Glomerular endothelial cell (primary cell): ENCODE data around the gene HEPH. TPM values are rescaled to one million over a fixed set of nuclear protein-coding genes. Genes with fewer than 3 reads are reported as not detected.
"Not testable (repeated sequence)": the region's sequence is repeated elsewhere in the genome, so short reads cannot be mapped to it uniquely, and the experiment has no call there.

ENCODE experiments used
- DNase-seq: peaks from one replicate; pipeline ENCODE4 v3.0.0-alpha.2; 2011; ENCODE audit warnings: low read depth, low spot score; ENCODE audit errors: extremely low read depth
- total RNA-seq: library from RNA; depleted of rRNA; stranded (reverse); fragments of >200 nt; gene quantifications from 2 replicates; pipeline ENCODE4 v1.2.3, GENCODE V29; 2015

Gene HEPH
- total RNA-seq, 1 donor from 2014 or later: 2.9 TPM

GRCh38 chrX:66200855-66201795 lies 37.1 kb downstream of the HEPH start:
- no peak for DNase-seq

GRCh38 chrX:66203114-66203513 lies 39.1 kb downstream of the HEPH start:
- DNase-seq: no peak

GRCh38 chrX:66221856-66222255 lies 57.8 kb downstream of the HEPH start:
- no peak for DNase-seq

GRCh38 chrX:66232296-66232695 lies 68.2 kb downstream of the HEPH start:
- no peak for DNase-seq

GRCh38 chrX:66233209-66233608 lies 69.2 kb downstream of the HEPH start:
- no peak for DNase-seq

GRCh38 chrX:66233904-66234303 lies 69.9 kb downstream of the HEPH start:
- not testable (repeated sequence) for DNase-seq

GRCh38 chrX:66255359-66255967 lies 91.4 kb downstream of the HEPH start:
- no peak for DNase-seq

GRCh38 chrX:66262807-66263206 lies 98.8 kb downstream of the HEPH start:
- no peak for DNase-seq

Other genes starting within 250 kb of the HEPH start
- gene VSIG4, start 124.2 kb upstream of the HEPH start, total RNA-seq: not detected in 2 replicates